Heart left ventricle (tissue), 13 donors: Measurements from ENCODE around the gene PODXL2.

Experiments used
- POLR2A ChIP-seq, 2 donors: fragments of 450-650 bp; IDR thresholded peaks; one replicate each; pipeline ENCODE4 v1.6.1; 2017; ENCODE audit warnings: antibody characterized with exemption in 2 of 2, mild to moderate bottlenecking in 2 of 2, moderate library complexity in 2 of 2
- TF ChIP-seq, protein P1 (sequence below), 12 donors: fragments of 200-600 bp; sonication (generic) in 4 of 12; IDR thresholded peaks; one replicate each; pipeline versions ENCODE4 v1.5.0 to v1.8.0; 2018 to 2022; ENCODE audit warnings: antibody characterized with exemption in 12 of 12, mild to moderate bottlenecking in 5 of 12
- donor health status: ischemic (EF 13 %, LVEDD 7.1; RV severe dilation, severe dysfunction).
- donor health status: DM: no; HTN: yes; CAD: no.
- donor health status: DM: no; HTN: no; CAD: no.
- donor health status: ischemic (EF 25% LVEDD 6.9; RV normal size, moderate dysfunction).
- donor health status: ischemic (EF 25% LVEDD 5.7; RV mildly dilated, moderate dysfunction).
- donor health status: ischemic (EF 35%, LVEDD 5.7; RV mildly dilated, moderate dysfunction).
- donor health status: nonischemic (EF 11% LVEDD 7.7; RV severe dilation, severe dysfunction).
- donor health status: DM: yes; HTN: yes; CAD: no.
- donor health status: PGD.
- donor health status: ischemic (EF 29% LVEDD 5.4; RV normal size, mild dysfunction).
- donor health status: nonischemic (EF 23%, LVEDD 6.1; RV moderate dilation, normal function).

DNA sequence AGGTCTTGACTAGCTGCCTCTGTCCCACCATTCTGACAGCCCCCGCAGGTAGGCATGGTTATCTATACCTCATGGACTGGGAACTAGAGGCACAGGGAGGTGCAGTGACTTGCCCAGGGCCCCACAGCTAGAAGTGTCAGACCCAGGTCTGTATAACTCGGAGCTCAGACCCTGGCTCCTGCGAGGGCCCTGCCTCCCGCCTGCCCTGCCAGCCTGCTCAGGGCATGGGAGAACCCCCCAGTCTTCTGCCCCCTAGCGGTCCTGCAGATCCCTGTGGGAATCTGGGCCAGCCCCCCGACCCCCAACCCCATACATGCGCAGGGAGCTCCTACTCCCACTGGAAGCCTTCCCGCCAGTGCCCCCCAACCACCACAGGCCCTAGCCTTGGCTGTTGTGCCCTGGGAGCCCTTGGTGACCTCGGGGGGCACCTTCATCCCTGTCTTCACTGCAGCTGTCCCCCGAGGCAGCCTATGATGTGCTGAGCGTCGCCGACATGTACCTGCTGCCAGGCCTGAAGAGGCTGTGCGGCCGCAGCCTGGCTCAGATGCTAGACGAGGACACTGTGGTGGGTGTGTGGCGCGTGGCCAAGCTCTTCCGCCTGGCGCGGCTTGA lies 50.7 kb downstream of the PODXL2 start:
- TF ChIP-seq, protein P1, sequence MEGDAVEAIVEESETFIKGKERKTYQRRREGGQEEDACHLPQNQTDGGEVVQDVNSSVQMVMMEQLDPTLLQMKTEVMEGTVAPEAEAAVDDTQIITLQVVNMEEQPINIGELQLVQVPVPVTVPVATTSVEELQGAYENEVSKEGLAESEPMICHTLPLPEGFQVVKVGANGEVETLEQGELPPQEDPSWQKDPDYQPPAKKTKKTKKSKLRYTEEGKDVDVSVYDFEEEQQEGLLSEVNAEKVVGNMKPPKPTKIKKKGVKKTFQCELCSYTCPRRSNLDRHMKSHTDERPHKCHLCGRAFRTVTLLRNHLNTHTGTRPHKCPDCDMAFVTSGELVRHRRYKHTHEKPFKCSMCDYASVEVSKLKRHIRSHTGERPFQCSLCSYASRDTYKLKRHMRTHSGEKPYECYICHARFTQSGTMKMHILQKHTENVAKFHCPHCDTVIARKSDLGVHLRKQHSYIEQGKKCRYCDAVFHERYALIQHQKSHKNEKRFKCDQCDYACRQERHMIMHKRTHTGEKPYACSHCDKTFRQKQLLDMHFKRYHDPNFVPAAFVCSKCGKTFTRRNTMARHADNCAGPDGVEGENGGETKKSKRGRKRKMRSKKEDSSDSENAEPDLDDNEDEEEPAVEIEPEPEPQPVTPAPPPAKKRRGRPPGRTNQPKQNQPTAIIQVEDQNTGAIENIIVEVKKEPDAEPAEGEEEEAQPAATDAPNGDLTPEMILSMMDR (IDR thresholded peaks at IDR 0.05) = no peak
- no peak for TF ChIP-seq POLR2A (IDR thresholded peaks at IDR 0.05)
